Panc1 (cell line): ENCODE data around the gene TMEM131. TPM values are rescaled to one million over a fixed set of nuclear protein-coding genes. Genes with fewer than 3 reads are reported as not detected.

Experiments used
- ATAC-seq: fragments of 200-7000 bp; cut with Tn5 transposase; 2 replicates; pipeline ENCODE4 v1.9.1; 2020; ENCODE audit warnings: mild to moderate bottlenecking, moderate library complexity
- BruUV-seq: library from RNA; stranded (reverse); fragments of 400-500 nt; replicated peaks from 2 replicates; lab custom pipeline; 2021; lab: Mats Ljungman, UMichigan
- CTCF ChIA-PET: fragments of 300-600 bp; sonication (Branson Sonifier 250); formaldehyde crosslinking; loops from one replicate; lab custom pipeline; 2022; ENCODE audit warnings: antibody characterized with exemption; lab: Charles Lee
- POLR2A ChIA-PET: fragments of 300-600 bp; sonication (Branson Sonifier 250); formaldehyde crosslinking; loops from one replicate; lab custom pipeline; 2022; ENCODE audit warnings: antibody characterized with exemption; lab: Charles Lee
- DNase-seq: peaks from one replicate; pipeline ENCODE4 v3.0.0-alpha.2; 2010; ENCODE audit warnings: low read depth, low spot score
- H3K27ac ChIP-seq: 2 replicates; pipeline ENCODE4 v1.5.1; 2011; ENCODE audit warnings: mild to moderate bottlenecking, low read length, inconsistent platforms
- H3K27me3 ChIP-seq: fragments of 200-500 bp; sonication (Bioruptor generic); 2 replicates; pipeline ENCODE4 v1.6.0; 2014; ENCODE audit warnings: low read length, inconsistent platforms; ENCODE audit not compliant: control insufficient read depth, insufficient read depth
- H3K36me3 ChIP-seq: fragments of 200-500 bp; sonication (Bioruptor generic); 2 replicates; pipeline ENCODE4 v1.5.1; 2014; ENCODE audit warnings: inconsistent platforms, mild to moderate bottlenecking, low read length, moderate library complexity; ENCODE audit not compliant: control insufficient read depth, insufficient read depth
- H3K4me1 ChIP-seq: 2 replicates; pipeline ENCODE4 v1.5.1; 2011; ENCODE audit warnings: inconsistent platforms, mild to moderate bottlenecking, low read length, moderate library complexity; ENCODE audit not compliant: control insufficient read depth, insufficient read depth
- H3K4me3 ChIP-seq, 2 experiments: 2 replicates each; pipeline ENCODE4 v1.5.1; 2011 to 2012; ENCODE audit warnings: low read depth in 2 of 2, low read length in 2 of 2, mild to moderate bottlenecking in 2 of 2, inconsistent platforms in 1 of 2, moderate library complexity in 1 of 2
- H3K9me3 ChIP-seq: fragments of 200-500 bp; sonication (Bioruptor generic); 2 replicates; pipeline ENCODE4 v1.5.1; 2014; ENCODE audit warnings: low read depth, mild to moderate bottlenecking, inconsistent platforms, low read length, moderate library complexity; ENCODE audit not compliant: control insufficient read depth, insufficient read depth
- POLR2AphosphoS5 ChIP-seq: IDR thresholded peaks from 2 replicates; pipeline ENCODE4 v1.6.1; 2012; ENCODE audit warnings: mild to moderate bottlenecking, low read depth, low read length, moderate library complexity
- SIN3A ChIP-seq: IDR thresholded peaks from 2 replicates; pipeline ENCODE4 v1.6.1; 2012; ENCODE audit warnings: low read depth, mild to moderate bottlenecking, low read length, moderate library complexity, borderline replicate concordance; ENCODE audit not compliant: insufficient read depth
- TCF7L2 ChIP-seq: IDR thresholded peaks from 2 replicates; pipeline ENCODE4 v1.6.1; 2011; ENCODE audit warnings: mild to moderate bottlenecking, low read depth, low read length, inconsistent platforms
- in situ Hi-C: cut with HindIII; loops from 2 replicates; pipeline ENCODE4 v1.10.0; 2016; ENCODE audit warnings: low sequenced_read_pairs, low pct_unique_long_range_greater_than_20kb
- intact Hi-C: fragments of 100-400 bp; cut with micrococcal nuclease; formaldehyde crosslinking; loops from one replicate; pipeline ENCODE4 v1.10.0; 2022; ENCODE audit not compliant: unreplicated experiment
- total RNA-seq: library from RNA; stranded (reverse); gene quantifications from one replicate; pipeline ENCODE4 v1.2.1, GENCODE V29; 2021; ENCODE audit not compliant: unreplicated experiment
- TF ChIP-seq, protein P1 (sequence below), 2 experiments: IDR thresholded peaks; 2 replicates each; pipeline ENCODE4 v1.6.1; 2011 to 2012; ENCODE audit warnings: low read depth in 2 of 2, control low read depth in 1 of 2, low read length in 1 of 2, mild to moderate bottlenecking in 1 of 2, moderate library complexity in 1 of 2; ENCODE audit not compliant: insufficient read depth in 1 of 2
- TF ChIP-seq, protein P2 (sequence below): fragments of 450-650 bp; IDR thresholded peaks from 2 replicates; pipeline ENCODE4 v1.5.1; 2017; ENCODE audit warnings: mild to moderate bottlenecking

The TMEM131 gene
- total RNA-seq, 1 experiment from 2014 or later, result 43.4 TPM

DNA sequence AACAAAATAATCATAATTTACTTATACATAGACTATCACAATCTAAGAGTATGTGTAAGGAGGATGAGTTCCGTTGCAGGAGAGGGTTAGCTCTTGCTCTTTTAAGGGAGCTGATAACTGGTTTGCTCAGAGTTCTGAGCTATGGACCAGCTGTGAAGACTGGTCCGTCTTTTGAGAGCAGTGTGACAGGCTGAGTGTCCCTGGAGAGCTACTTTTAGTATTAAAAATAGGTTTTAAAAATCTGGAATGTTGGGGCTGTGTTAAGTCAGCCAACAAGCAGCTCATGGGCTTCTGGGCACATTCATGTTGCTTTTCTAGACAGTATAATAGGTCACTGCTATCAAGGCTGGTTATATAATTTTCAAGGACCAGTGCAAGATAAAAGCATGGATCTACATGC, 41.5 kb upstream of the TMEM131 start:
- intact Hi-C loops (no loop called here), in situ Hi-C loops (no loop called here)
- Histone ChIP-seq H3K27ac (no peak overlapping the region), H3K4me1 (no peaks in the 10 kb centered on the region), H3K9me3 (no peaks in the 10 kb centered on the region), H3K4me3 (no peak overlapping the region), H3K36me3 (no peaks in the 10 kb centered on the region), H3K27me3 (no peaks in the 10 kb centered on the region)
- POLR2A ChIA-PET, result no interaction called here
- CTCF ChIA-PET, result no interaction called here
- no TSS peak for BruUV-seq
- no peak for TF ChIP-seq SIN3A
- TF ChIP-seq, protein P1, sequence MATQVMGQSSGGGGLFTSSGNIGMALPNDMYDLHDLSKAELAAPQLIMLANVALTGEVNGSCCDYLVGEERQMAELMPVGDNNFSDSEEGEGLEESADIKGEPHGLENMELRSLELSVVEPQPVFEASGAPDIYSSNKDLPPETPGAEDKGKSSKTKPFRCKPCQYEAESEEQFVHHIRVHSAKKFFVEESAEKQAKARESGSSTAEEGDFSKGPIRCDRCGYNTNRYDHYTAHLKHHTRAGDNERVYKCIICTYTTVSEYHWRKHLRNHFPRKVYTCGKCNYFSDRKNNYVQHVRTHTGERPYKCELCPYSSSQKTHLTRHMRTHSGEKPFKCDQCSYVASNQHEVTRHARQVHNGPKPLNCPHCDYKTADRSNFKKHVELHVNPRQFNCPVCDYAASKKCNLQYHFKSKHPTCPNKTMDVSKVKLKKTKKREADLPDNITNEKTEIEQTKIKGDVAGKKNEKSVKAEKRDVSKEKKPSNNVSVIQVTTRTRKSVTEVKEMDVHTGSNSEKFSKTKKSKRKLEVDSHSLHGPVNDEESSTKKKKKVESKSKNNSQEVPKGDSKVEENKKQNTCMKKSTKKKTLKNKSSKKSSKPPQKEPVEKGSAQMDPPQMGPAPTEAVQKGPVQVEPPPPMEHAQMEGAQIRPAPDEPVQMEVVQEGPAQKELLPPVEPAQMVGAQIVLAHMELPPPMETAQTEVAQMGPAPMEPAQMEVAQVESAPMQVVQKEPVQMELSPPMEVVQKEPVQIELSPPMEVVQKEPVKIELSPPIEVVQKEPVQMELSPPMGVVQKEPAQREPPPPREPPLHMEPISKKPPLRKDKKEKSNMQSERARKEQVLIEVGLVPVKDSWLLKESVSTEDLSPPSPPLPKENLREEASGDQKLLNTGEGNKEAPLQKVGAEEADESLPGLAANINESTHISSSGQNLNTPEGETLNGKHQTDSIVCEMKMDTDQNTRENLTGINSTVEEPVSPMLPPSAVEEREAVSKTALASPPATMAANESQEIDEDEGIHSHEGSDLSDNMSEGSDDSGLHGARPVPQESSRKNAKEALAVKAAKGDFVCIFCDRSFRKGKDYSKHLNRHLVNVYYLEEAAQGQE (IDR thresholded peaks at IDR 0.05; ENCODE audit: insufficient read depth in 1 of 2, low read depth in 2 of 2, low read length in 1 of 2), result no peak
- TF ChIP-seq, protein P2, sequence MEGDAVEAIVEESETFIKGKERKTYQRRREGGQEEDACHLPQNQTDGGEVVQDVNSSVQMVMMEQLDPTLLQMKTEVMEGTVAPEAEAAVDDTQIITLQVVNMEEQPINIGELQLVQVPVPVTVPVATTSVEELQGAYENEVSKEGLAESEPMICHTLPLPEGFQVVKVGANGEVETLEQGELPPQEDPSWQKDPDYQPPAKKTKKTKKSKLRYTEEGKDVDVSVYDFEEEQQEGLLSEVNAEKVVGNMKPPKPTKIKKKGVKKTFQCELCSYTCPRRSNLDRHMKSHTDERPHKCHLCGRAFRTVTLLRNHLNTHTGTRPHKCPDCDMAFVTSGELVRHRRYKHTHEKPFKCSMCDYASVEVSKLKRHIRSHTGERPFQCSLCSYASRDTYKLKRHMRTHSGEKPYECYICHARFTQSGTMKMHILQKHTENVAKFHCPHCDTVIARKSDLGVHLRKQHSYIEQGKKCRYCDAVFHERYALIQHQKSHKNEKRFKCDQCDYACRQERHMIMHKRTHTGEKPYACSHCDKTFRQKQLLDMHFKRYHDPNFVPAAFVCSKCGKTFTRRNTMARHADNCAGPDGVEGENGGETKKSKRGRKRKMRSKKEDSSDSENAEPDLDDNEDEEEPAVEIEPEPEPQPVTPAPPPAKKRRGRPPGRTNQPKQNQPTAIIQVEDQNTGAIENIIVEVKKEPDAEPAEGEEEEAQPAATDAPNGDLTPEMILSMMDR, result no peak
- no peak for TF ChIP-seq TCF7L2
- no peak for TF ChIP-seq POLR2AphosphoS5
- DNase-seq (no peak), ATAC-seq (no peak)

DNA sequence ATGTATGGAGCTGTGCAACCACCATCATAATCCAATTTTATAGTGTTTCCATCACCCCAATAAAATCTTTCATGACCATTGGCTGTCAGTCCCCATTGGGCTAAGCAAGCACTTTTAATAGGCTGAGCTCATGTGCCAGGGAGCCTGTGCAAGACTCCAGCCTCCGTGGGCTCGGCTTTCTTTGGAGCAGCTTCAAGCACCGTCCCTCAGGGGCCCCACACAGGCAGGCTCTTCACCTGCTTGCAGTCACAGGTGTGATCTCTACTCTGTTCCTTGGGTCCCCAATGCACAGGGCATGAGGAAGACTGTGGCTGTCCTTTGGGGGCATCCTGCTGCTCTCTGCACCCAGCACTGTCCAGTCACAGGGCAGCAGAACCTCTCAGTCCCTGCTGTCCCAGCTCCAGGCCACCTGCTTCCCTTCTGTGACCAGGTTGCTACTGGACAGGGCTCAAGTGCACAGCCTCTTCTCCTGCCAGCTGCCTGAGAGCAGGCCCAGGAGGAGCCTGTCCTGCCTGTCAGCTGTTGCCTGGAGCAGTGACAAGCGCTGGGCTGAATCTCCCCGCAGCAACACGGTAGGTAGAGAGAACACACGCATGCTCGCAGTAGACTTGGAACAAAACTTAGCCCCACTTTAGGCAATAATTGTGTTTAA, 40.7 kb upstream of the TMEM131 start:
- H3K4me1 ChIP-seq, result no peaks in the 10 kb centered on the region
- H3K27ac ChIP-seq, result no peak overlapping the region
- DNase-seq, result no peak
- BruUV-seq, result no TSS peak
- intact Hi-C loops (no loop called here), in situ Hi-C loops (no loop called here)
- CTCF ChIA-PET, result interaction anchor here (0.7 kb wide), 1 partner anchor 124 kb away, joined by 3 read pairs; no protein-coding TSS in a partner anchor
- POLR2A ChIA-PET, result no interaction called here
- H3K4me3 ChIP-seq, result no peak overlapping the region
- no peaks in the 10 kb centered on the region for H3K9me3 ChIP-seq
- H3K36me3 ChIP-seq, result no peaks in the 10 kb centered on the region
- H3K27me3 ChIP-seq, result no peaks in the 10 kb centered on the region
- ATAC-seq, result no peak; the same call in 1 of the 2 replicates
- TF ChIP-seq SIN3A (no peak), TCF7L2 (no peak), POLR2AphosphoS5 (no peak)
- TF ChIP-seq, protein P2, result no peak
- TF ChIP-seq, protein P1 (IDR thresholded peaks at IDR 0.05; ENCODE audit: insufficient read depth in 1 of 2, low read depth in 2 of 2, low read length in 1 of 2), result no peak
